SKM-1 treated with dmso at 0.1 percent for 144 hours (cell line): Measurements from ENCODE around the gene ARHGDIG.
A peak's percentile ranks its signal among the peaks of the same experiment; 100 is the strongest.
"Not testable (repeated sequence)": the region's sequence is repeated elsewhere in the genome, so short reads cannot be mapped to it uniquely, and the experiment has no call there.

ENCODE experiments used
- DNase-seq: peaks from one replicate; lab custom pipeline; 2025; ENCODE audit not compliant: unreplicated experiment; lab: John Stamatoyannopoulos, UW

ARHGDIG gene

DNA sequence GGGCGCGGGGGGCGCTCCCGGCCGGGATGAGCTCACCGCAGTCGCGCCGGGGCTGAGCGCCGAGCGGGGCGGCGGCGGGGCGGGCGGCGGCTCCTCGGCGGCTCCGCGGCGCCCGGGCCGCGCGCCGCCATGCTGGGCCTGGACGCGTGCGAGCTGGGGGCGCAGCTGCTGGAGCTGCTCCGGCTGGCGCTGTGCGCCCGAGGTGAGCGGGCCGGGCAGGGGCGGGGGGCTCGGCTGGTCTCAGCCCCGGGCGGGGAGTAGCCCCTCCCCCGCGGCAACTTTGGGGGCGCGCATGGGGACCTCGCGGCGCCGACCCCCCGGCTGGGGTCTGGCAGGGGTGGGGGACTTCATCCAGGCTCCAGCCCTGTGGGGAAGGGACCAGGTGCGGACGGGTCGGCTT lies at the start of gene ARHGDIG:
TSS of gene ARHGDIG (plus strand) at position 40 of the 400 bp plus-strand sequence. CDS start at position 130, 90 bp downstream.
- no peak for DNase-seq

DNA sequence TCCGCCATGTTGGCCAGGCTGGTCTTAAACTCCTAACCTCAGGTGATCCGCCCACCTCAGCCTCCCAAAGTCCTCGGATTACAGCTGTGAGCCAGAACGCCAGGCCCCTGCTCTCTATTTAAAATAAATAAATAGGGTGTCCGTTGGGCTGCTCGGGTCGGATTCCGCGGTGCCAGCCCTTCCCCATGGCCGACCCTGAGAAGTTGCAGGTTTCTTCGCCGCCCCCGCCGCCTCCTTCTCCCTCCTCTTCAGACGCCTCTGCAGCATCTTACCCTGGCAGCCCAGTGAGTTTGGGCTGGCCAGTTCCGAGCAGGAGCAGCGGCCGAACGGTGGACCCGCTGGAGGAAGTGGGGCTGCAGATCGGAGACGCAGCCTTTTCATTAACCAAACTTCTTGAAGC lies 49.4 kb upstream of the ARHGDIG start:
- DNase-seq, result no peak

GRCh38 chr16:234468-235305 lies 45.7 kb upstream of the ARHGDIG start, which contains the start of gene FAM234A:
Gene FAM234A (plus strand): TSS chr16:234821. CDS start chr16:254414, 19,593 bp downstream.
- DNase-seq, result peak; percentile 88

- DNase-seq, result no peak
These were observed 40.5 kb upstream of the ARHGDIG start for GRCh38 chr16:239948-240277.

GRCh38 chr16:240559-240958 lies 39.8 kb upstream of the ARHGDIG start:
- DNase-seq, result no peak

GRCh38 chr16:242281-242680 lies 38.1 kb upstream of the ARHGDIG start:
- DNase-seq, result no peak

DNA sequence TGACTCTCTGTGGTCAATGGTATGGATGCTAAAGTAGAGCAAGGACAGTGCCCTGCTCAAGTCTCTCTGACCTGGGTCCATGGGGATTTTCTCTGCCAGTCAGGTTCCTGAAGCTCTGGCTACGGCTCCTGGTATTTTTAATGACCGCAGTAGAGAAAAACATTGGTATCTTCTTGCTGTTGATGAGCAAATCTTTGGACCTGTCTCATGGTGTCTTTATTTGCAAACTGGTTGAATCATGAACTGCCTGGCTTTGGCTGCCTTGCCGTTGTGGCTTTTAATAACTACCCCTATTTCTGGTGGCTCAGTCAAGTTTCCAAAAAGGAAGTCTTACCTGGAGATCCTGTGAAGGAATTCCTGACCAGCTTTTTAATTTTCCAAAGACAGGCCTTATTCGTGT lies 37.0 kb upstream of the ARHGDIG start:
- no peak for DNase-seq

GRCh38 chr16:245105-245504 lies 35.3 kb upstream of the ARHGDIG start:
- DNase-seq, result no peak

DNA sequence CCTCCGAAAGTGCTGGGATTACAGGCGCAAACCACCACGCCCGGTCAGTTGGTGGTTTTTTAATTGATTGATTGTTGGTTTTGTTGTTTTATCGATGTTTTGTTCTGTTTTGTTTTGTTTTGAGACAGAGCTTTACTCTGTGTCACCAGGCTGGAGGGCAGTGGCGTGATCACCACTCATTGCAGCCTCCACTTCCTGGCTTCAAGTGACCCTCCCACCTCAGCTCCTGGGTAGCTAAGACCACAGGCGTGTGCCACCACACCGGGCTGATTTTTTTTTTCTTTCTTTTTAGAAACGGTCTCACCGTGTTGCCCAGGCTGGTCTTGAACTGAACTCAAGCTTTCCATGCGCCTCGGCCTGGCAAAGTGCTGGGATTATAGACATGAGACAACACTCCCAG lies 33.4 kb upstream of the ARHGDIG start:
- no peak for DNase-seq

DNA sequence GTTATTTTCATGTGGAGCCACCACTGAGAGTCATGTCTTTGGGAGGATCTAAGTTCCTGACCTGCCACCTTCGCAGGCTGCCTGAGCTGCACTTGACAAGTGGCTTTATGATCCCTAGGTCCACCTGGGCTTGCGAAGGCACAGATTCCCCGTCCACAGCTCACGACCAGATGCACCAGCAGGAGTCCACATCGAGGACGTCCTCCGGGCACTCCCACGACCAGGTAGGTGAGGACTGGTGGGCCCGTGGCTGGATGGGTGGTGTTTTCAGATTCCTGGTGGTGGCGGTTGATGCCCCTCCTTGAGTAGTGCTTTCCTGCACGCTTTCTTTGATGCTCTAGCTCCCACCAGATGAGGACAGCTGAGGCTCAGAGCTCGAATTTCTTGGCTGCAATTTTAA lies 31.0 kb upstream of the ARHGDIG start:
- DNase-seq, result no peak

- DNase-seq, result no peak
These were observed 27.7 kb upstream of the ARHGDIG start for GRCh38 chr16:252366-253337.

- DNase-seq, result no peak
These were observed 26.6 kb upstream of the ARHGDIG start for GRCh38 chr16:253833-254232.

GRCh38 chr16:254461-254860 lies 25.9 kb upstream of the ARHGDIG start:
- DNase-seq, result no peak

DNA sequence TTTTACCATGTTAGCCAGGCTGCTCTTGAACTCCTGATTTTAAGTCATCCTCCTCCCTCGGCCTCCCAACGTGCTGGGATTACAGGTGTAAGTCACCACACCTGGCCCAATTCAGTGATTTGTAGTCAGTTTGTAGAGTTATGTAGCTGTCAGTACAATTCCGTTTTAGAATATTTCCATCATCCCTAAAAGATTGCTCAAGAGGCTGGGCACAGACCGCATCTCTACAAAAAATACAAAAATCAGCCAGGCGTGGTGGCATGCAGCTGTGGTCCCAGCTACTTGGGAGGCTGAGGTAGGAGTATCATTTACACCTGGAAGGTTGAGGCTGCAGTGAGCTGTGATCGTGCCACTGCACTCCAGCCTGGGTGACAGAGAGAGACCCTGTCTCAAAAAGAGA lies 25.2 kb upstream of the ARHGDIG start:
- no peak for DNase-seq

GRCh38 chr16:258091-258490 lies 22.3 kb upstream of the ARHGDIG start:
- not testable (repeated sequence) for DNase-seq

DNA sequence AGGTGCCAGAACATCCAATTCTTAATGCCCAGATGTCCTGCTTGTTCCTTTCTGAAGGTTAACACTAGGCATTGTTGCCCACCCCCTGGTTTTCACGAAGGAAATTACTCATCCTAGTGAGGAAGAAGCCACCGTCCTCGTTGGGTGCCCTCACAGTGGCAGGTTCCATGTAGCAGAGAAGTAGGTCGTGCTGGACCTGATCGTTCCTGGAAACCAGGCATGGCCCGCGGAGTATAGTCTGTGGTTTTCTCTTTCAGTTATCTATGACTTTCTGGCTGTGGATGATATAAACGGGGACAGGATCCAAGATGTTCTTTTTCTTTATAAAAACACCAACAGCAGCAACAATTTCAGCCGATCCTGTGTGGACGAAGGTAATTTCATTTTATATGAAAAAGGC lies 21.2 kb upstream of the ARHGDIG start:
- DNase-seq, result no peak

GRCh38 chr16:259814-260253 lies 20.6 kb upstream of the ARHGDIG start:
- DNase-seq, result no peak

- no peak for DNase-seq
These were observed 20.1 kb upstream of the ARHGDIG start for GRCh38 chr16:260326-260725.

GRCh38 chr16:261031-261691 lies 19.2 kb upstream of the ARHGDIG start:
- no peak for DNase-seq

DNA sequence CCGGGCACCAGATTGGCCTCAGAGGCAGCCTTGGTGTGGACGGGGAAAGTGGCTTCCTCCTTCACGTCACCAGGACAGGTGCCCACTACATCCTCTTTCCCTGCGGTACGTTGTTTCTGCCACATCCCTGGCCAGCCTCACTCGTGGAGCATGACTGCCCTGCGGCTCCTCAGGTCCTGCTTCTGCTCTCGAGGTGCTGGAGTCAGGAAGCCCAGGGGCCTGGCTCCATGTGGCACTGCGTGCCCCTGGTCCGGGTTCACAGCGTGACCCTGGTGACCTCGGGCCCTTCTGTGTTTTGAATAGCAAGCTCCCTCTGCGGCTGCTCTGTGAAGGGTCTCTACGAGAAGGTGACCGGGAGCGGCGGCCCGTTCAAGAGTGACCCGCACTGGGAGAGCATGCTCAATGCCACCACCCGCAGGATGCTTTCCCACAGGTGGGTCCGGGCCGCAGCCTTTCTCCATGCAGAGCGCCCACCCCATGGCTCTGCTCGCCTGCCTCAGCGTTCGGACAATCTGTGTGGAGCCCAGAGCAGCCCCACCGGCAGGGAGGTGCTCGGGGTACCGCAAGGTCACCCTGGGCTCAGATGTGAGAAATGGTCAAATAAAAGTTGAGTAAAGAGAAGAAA lies 18.2 kb upstream of the ARHGDIG start:
- DNase-seq, result no peak
